Measurements from ENCODE around the gene ASB13.

DNA sequence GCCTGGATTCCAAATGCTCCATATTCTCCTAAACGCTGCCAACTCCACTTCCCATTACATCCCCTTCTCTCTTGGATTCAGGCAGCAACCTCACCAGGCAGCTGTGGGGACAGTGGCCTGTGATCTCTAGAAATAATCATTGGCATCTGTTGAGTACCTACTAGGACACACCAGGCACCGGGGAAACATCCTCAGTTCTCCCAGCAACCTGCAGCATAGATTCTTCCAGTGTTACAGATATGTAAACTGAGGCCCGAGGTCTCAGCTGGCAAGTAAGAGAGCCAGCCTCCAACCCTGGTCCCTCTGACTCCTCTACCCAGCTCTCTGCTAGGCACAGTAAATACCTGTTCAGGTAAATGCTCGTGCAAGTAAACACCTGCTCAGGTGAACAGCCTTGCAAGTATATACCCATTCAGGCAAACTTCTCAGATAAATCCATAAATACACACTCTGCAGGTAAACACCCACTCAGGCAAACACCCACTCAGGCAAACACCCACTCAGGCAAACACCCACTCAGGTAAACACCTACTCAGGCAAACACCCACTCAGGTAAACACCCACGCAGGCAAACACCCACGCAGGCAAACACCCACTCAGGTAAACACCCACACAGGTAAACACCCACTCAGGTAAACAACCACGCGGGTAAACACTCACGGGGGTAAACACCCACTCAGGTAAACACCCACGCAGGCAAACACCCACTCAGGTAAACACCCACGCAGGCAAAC, 18.7 kb downstream of the ASB13 start:
- TF ChIP-seq EP300 (IDR thresholded peaks at IDR 0.05) (no peak), POLR2AphosphoS5 (IDR thresholded peaks at IDR 0.05) (no peak), POLR2A (IDR thresholded peaks at IDR 0.05) (no peak)
- TF ChIP-seq, protein P1, sequence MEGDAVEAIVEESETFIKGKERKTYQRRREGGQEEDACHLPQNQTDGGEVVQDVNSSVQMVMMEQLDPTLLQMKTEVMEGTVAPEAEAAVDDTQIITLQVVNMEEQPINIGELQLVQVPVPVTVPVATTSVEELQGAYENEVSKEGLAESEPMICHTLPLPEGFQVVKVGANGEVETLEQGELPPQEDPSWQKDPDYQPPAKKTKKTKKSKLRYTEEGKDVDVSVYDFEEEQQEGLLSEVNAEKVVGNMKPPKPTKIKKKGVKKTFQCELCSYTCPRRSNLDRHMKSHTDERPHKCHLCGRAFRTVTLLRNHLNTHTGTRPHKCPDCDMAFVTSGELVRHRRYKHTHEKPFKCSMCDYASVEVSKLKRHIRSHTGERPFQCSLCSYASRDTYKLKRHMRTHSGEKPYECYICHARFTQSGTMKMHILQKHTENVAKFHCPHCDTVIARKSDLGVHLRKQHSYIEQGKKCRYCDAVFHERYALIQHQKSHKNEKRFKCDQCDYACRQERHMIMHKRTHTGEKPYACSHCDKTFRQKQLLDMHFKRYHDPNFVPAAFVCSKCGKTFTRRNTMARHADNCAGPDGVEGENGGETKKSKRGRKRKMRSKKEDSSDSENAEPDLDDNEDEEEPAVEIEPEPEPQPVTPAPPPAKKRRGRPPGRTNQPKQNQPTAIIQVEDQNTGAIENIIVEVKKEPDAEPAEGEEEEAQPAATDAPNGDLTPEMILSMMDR (IDR thresholded peaks at IDR 0.05) = no peak

Data from sigmoid colon (tissue), 4 donors.